GM08714 (cell line): Measurements from ENCODE around the gene MBLAC2.

Experiments
- H3K4me3 ChIP-seq: fragments of 200-500 bp; sonication (Bioruptor generic); 2 replicates; pipeline ENCODE4 v1.5.1; 2014; ENCODE audit warnings: mild to moderate bottlenecking, low read length, inconsistent platforms
- ZNF274 ChIP-seq: IDR thresholded peaks from 2 replicates; pipeline ENCODE4 v1.6.1; 2012; ENCODE audit warnings: mild to moderate bottlenecking, low read depth, low read length

The MBLAC2 gene

DNA sequence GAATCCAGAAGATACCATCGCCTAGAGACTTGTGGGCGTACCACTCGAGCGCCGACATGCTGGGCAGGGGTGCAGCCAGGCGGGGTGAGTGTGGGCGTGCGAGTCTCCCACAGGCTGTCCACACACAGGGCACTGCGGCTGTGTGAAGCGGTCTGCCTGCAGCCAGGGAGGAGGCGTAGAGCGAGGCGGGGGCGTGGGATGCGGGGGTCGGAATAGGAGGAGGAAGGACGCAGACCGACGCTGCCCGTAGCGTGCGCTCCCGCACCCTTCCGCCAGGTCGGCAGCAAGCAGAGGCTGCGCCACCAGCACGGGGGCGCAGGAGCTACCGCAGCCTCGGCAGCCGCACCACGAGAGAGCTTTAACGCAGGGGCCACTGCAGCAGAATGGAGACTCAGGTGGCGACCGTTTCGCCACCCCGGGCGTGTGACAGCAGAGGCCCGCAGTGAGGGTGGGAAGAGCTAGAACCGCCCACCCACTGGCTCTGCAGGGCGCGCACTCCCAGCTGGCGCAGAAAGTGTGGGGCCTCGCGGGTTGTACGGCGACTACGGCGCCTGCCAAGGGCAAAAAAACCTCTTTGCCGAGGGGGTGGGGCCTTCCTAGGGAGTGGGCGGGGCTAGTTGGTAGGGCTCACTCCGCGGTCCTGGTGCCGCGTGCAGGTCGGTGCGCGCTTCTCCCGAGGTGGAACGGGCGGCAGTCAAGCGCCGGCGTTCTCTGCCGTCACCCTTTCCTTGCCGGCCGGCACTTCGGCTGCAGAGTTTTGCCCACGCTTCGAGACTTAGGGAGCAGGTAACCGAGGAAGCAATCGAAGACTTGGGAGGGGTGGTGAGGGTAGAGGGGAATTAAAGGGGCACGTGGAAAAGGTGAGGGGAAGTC is at the start of gene MBLAC2, which contains the start of gene POLR3G:
Gene MBLAC2 (minus strand): TSS at position 537 of the 873 bp plus-strand sequence. CDS start 479 bp downstream, at position 58.
Gene POLR3G (plus strand): TSS at position 630 of the 873 bp plus-strand sequence. CDS start 10,704 bp downstream, outside the sequence.
- TF ChIP-seq ZNF274: no peak
- peak within 1 kb of the TSS; percentile 76 for H3K4me3 ChIP-seq

DNA sequence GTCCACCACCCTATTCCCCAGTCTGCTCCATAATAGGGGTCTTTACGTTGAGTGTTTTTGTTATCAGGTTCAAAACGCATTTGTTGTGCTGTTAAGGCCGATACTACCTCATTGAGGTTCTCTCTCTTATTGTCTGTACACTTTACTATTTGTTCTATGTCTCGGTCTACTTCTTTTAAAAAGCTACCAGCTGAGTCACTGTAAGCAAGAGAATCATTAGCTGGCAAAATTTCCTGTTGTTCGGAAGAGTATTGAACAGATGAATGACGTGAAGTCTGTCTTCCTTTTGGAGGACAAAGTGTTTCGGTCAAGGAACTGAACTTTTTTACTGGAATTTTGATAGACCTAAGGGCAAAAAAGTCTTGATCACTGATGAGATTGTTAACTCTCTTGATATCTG is 44.5 kb upstream of the MBLAC2 start:
- no peak overlapping the region for H3K4me3 ChIP-seq
- TF ChIP-seq ZNF274: no peak

DNA sequence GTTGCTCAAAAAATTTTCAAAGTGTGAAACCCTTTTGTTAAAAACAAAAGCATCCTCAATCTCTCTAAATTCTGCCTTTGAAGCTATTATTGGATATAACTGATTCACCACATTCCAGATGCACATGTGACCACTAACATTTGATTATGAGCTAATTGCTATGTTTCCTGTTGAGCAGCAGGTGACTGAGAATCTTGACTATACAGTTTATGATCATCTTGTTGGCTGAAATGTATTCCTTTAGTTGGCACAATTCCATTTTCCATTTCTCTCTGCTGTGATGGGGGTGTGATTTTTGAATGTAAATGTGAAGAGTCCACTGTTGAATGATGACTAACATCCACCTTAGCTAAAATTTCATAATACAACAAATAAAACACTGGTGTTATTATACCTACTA is 44.1 kb upstream of the MBLAC2 start:
- no peak overlapping the region for H3K4me3 ChIP-seq
- no peak for TF ChIP-seq ZNF274

DNA sequence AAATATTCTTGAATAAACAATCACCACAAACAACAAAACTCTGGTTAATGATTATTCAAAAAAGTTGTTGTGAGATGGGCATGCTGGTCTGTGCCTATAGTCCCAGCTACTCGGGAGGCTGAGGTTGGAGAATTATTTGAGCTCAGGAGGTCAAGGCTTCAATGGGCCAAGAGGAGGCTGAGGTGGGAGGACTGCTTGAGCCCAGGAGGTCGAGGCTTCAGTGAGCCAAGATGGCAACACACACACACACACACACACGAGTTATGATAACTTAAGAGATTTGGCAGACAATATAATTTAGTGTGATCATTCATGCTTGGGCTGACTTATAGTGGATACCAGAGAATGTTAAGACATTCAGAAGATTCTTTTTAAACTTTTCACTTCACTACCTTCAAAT is 39.9 kb upstream of the MBLAC2 start:
- no peak overlapping the region for H3K4me3 ChIP-seq
- TF ChIP-seq ZNF274: no peak

DNA sequence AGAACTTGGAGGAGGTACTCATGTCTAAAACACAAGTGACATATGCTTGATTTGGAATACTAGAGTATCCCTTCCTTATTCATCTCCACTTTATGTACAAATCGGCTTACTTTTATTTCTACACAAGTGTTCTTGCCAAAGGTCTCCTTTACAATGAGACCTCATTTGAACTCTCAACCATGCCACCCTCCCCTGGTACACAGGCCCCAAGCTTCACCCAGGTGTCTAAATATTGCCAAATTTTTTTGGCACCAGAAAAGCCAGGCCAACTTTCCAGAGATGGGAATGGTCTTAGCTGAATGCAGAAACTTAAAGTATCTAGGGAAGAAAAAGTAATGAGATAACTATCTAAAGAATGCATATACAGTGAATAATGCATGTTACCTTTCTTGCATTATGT is 35.9 kb upstream of the MBLAC2 start:
- TF ChIP-seq ZNF274: no peak
- H3K4me3 ChIP-seq: no peak overlapping the region

DNA sequence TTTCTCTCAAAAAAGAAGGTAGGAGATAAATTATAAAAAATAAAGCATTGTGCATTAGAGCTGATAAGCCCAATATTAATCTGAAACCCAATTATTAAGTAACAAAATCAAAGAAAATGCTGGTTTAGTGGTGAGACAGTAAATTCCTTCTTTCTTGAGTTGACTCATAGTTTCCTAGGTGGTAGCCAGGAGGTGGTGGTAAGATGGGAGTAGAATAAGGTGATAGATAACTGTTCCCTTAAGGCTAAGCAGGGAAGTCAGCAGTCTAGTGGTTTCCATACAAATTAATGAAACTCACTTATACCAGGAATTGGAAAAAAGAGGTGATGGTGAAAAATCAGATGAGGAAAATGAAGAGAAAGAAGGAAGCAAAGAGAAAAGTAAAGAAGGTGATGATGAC is 31.6 kb upstream of the MBLAC2 start:
- TF ChIP-seq ZNF274: no peak
- H3K4me3 ChIP-seq: no peak overlapping the region

DNA sequence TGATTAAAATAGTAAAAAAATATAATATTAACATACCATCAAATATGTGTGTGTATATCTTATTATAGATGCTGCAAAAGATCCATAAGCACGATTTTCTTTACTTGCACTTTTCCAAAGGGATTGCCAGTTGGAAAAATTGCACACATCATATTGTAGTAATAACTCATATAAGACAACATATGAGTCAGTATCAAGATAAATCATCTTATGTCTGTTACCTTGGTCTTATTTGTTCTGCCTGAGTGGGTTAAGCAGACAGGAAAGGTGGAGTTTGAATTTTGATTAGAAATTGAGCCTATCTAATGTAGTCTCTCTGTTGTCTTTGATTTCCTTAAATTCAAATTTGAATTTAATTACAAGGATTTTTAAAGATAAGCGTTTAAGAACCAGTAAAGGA is 30.2 kb upstream of the MBLAC2 start:
- TF ChIP-seq ZNF274: no peak
- H3K4me3 ChIP-seq: no peak overlapping the region

DNA sequence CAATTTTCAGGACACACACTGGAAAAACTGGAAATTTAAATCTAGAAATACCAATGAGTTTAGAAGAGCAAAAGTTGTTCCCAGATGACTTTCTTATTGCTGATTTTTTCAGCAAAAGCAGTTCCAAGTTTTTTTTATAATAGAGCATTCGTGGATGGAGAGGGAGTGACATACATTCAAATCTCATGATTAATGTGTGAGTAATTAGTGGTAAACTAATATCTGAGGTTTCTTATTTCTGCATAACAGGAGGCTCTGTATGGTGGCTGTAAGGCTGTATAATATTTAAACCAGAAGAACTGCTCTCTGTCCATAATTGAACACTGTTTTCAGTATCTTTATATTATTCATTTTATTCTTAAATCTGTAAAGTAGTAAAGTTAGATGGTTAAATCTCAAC is 29.0 kb upstream of the MBLAC2 start:
- H3K4me3 ChIP-seq: no peak overlapping the region
- TF ChIP-seq ZNF274: no peak

DNA sequence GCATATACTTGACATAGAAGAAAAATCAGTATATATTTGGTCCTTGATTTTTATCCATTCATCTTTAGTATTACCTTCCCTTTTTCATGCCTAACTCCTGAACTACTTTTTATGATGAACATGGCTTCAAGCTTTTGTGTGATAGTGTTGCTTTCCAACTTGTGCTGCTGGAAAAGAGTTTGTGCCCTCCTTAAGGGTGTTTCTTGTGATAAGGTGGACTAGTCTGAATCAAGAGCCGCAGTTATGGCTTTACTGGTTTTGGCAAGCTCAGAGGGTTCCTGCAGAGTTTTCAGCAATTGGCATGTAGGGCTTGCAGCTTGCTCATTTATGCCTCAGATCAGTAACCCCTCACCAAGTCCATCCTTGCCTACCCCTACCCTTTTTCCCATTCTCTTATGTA is 20.6 kb upstream of the MBLAC2 start:
- no peak overlapping the region for H3K4me3 ChIP-seq
- TF ChIP-seq ZNF274: no peak

DNA sequence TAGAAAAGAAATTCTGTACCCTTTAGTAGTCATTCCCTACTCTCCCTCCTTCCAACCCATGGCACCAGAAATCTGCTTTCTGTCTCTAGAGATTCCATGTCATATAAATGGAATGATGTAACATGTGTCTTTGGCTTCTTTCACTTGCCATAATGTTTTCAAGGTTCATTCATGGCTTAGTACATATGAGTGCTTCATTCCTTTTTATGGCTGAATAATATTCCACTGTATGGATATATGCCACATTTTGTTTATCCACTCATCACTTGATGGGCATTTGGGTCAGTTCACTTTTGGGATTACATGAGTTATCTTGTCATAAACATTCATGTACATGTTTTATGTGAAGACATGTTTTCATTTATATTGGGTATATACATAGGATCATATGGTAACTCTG is 19.5 kb upstream of the MBLAC2 start:
- H3K4me3 ChIP-seq: no peak overlapping the region
- no peak for TF ChIP-seq ZNF274

DNA sequence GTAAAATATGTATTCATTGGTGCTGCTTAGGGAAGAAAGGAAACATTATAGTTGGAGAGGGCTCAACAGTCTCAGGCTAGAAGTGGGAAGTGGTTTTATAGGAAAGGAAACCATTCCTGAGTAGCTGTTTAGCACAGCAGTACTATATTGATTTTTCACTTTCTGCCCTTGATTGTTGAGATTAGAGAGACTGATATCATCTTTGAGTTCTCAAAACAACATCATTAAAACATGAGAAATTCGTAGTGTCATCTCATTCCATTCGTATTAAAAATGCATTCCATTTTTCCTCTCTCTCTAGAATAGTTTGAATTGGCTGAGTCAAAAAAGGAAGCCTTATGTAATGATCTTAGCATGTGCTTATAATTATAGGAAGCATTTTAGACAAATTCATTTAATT is 14.2 kb upstream of the MBLAC2 start:
- no peak for TF ChIP-seq ZNF274
- H3K4me3 ChIP-seq: no peak overlapping the region

DNA sequence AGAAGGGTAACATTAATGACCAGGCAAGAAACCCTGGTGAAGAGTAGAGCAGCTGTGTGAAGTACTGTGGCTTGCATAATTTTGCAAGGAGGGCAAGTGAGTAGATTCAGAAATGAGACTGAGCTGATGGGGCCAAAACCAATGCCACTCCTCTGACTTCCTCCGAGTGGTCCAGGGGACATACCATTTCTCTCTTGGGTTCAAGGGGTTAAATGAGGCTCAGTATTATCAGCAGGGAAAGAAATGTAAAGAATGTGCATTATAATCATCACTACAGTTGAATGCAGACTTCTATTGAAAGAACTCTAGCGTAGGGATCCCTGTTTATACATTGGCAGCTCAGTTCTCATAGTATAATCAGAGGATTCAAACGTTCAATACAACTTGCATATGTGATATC is 10.0 kb upstream of the MBLAC2 start:
- no peak overlapping the region for H3K4me3 ChIP-seq
- TF ChIP-seq ZNF274: no peak

DNA sequence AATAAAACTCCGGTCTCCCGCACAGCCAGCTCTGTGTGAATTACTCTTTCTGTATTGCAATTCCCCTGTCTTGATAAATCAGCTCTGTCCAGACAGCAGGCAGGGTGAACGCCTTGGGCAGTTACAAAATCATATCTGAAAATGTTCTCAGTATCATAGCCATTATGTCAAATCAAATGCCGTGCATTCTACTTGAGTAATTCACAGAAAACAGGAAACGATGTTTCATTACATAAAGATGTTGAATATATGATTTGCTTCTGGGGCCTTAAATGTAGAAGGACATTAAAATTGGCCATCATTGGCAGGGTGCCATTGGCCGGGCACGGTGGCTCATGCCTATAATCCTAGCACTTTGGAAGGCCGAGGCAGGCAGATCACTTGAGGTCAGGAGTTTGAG is 8.6 kb upstream of the MBLAC2 start:
- no peak overlapping the region for H3K4me3 ChIP-seq
- no peak for TF ChIP-seq ZNF274

DNA sequence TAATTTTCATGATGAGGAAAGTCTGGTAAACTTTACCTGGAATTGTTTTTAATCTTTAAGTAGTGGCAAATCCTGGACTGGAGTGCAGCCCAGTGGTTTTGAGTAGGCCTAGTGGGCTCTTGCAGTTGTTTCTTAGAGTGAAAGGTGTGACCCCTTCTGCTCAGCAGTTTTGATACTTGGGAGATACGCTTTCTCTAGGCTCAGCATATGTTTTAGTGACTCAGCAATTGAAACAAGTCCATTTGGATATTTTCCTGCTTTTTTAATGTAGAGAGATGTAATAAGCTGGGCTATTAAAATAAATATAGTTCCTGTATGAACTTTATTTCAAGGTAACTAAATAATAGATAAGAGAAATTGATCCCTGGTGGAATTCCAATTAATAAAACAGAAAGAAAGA is 6.1 kb upstream of the MBLAC2 start:
- no peak overlapping the region for H3K4me3 ChIP-seq
- no peak for TF ChIP-seq ZNF274

DNA sequence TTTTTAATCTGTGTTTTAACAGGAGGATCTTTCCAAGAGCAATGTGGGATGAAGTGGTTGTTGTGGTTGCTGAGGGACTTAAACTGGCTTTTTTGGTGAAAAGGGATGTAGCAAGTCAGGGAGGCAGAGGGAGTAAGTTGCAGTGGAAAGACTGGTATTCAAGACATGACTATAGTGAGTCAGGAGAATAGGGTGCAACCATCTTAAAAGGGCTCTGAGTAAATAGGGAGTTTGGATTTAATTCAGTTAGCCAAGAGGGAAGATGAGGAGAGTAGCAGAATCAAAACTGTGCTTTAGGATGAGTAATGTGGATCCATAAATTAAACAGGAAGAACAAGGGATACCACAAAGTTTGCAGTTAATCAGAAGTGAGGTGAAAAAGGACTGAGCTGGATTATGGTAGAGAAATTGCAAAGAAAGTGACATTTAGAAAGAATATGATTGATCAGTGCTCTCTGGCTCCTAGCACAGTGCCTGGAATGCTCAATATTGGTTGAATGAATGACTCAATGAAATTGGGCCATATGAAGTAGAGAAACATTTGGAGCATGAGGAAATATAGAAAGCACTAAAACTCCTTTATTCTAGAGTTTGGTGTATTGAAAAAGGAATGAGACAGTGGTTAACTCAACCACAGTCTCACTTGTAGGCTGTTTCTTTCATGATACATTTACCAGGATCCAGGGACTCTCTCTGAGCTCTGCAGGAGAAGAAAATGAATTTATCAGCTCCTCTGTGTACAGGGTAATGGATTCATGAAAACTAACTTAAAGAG is 5.2 kb upstream of the MBLAC2 start:
- H3K4me3 ChIP-seq: no peak overlapping the region
- no peak for TF ChIP-seq ZNF274

DNA sequence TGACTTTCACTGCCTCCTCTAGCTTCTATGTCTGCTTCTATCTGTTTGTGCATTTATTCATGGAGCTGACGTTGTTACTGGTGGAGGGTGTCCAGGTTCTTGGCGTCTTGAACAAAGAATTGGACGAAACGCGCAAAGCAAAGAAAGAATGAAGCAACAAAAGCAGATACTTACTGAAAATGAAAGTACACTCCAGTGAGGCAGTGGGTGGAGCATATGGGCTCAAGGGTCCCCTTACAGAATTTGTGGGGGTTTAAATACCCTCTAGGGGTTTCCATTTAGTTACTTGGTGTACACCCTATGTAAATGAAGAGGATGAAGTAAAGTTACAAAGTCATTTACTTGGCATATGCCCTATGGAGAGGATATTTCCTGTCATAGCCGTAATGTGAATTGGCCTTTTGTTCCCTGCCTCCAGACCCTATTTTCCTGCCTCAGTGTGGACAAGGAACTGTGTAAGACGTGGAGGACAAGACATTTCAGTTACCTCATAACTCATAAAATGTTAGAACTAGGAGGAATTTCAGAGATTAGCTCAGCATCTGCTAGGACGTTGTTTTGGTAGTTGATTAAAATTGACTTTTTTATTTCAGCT is 3.1 kb upstream of the MBLAC2 start:
- TF ChIP-seq ZNF274: no peak
- no peak overlapping the region for H3K4me3 ChIP-seq
